Hypothalamus (tissue), 51 donors: ENCODE data around the gene PCGF1.

Source experiments
- DNase-seq, 51 donors: peaks; one replicate each; lab custom pipeline; 2025; lab: John Stamatoyannopoulos, UW

Gene PCGF1

DNA sequence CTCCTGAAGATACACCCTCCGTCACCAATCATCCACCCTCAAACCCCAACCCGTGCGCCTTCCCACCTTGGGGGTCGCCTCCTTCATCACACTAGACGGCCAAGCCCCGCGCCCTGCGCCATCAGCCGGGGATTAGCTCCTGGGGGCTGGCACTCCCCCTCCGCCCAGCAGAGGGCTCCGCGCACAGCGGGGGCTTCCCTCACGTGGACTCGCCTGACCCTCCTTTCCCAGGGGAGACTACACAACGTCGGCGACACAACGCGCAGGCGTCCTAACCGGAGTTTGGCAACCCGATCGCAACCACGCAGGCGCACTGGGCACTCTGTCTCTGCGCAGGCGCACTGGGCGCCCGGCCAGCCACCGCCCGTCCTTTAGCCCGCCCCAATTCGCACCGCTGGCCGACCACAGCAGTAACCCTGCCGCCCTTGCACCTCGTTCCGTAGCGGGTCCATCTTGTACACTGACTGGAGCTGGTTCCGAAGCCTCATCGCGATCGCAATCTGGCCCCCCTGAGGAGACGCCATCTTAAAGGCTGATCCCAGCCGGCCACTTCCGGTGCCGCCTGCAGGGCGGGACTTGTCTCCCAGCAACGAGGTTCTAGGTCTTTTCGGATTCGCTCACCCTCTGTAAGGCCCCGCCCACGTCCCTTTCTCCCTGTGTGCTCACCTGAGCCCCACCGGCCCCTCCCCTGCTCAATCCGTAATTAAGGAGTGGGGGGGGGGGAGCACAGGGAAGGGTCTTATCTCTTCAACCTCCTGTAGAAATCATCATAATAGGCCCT is at the start of gene PCGF1:
TSS of gene PCGF1 (minus strand) at position 551 of the 781 bp plus-strand sequence. CDS start at position 524, 27 bp downstream.
- DNase-seq, result peak; percentile 77 to 100 (median 95)

GRCh38 chr2:74556831-74557370 is 49.4 kb upstream of the PCGF1 start:
- no peak for DNase-seq

DNA sequence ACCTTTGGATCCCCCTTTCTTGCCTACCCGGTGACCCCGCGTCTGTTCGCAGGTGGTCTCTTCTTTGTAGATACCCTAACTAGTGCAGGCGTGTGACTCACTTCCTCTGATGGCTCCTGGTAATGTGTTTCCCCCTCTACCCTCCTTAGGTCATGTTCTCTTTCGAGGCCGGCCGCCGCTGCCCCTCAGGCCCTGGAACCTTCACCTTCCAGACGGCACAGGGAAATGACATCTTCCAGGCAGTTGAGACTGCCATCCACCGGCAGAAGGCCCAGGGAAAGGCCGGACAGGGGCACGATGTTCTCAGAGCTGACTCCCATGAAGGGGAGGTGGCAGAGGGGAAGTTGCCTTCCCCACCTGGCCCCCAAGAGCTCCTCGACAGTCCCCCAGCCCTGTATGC is 48.7 kb upstream of the PCGF1 start:
- no peak for DNase-seq

GRCh38 chr2:74555610-74556103 is 48.2 kb upstream of the PCGF1 start:
- DNase-seq, result peak in 3 of 51 donors; percentile 11 to 20 (median 16)

DNA sequence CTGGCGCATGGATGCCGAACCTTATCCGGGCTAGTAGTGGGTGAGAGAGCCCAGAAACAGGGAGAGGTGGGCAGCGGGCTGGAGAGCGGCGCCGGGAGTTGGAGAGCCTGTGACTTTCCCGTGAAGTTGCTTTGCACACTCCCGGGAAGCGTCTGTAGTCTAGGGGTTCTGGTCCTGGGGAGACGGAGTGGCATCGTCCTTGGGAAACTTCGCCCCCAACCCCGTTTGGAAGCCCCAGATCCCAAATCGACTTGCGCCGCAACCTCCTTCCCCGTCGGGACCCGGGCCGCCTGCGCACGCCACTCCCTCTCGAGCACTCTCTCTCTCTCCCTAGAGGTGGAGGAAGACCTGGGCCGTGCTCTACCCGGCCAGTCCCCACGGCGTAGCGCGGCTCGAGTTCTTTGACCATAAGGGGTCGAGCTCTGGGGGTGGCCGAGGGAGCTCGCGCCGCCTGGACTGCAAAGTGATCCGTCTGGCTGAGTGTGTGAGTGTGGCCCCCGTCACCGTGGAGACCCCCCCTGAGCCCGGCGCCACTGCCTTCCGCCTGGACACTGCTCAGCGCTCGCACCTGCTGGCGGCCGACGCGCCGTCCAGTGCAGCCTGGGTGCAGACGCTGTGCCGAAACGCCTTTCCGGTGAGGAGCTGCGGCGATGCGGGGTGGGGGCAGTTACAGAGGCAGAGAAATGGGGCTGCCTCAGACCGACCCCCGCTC is 47.5 kb upstream of the PCGF1 start:
- peak in 2 of 51 donors; percentile 26 to 47 for DNase-seq

GRCh38 chr2:74553892-74554819 is 46.7 kb upstream of the PCGF1 start, which contains the start of the genes DOK1 and LOXL3:
Gene DOK1 (plus strand): TSS chr2:74554720. CDS start chr2:74554755, 35 bp downstream.
Gene LOXL3 (minus strand): TSS chr2:74553942. CDS start chr2:74552634, 1,308 bp downstream.
- peak in 47 of 51 donors; percentile 10 to 81 (median 65) for DNase-seq

GRCh38 chr2:74552914-74553811 is 45.7 kb upstream of the PCGF1 start:
- DNase-seq, result peak in 15 of 51 donors; percentile 12 to 55 (median 30)

GRCh38 chr2:74551942-74552913 is 44.7 kb upstream of the PCGF1 start:
- no peak for DNase-seq

DNA sequence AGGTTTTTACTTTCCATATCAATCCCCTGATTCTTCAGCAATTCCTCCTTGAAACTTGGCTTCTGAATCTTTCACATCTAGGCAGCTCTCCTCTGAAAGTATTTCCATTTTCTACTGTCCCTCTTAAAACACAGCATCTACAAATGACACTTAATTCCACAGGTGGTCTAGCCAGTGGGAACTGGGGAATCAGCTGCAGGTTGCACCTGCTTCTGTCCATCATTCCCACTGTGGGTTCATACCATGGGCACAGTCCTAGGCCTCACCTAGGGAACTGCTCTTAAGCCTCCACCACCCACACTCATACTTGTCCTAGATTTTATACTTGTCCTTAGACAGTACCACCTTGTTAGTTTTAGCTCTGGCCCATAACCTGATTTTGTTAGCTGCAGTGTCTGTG is 44.0 kb upstream of the PCGF1 start:
- DNase-seq, result no peak

- DNase-seq, result no peak
These were observed 42.7 kb upstream of the PCGF1 start for GRCh38 chr2:74550231-74550630.

- DNase-seq, result peak in 13 of 51 donors; percentile 5 to 36 (median 22)
These were observed 41.7 kb upstream of the PCGF1 start for GRCh38 chr2:74548900-74549826.

DNA sequence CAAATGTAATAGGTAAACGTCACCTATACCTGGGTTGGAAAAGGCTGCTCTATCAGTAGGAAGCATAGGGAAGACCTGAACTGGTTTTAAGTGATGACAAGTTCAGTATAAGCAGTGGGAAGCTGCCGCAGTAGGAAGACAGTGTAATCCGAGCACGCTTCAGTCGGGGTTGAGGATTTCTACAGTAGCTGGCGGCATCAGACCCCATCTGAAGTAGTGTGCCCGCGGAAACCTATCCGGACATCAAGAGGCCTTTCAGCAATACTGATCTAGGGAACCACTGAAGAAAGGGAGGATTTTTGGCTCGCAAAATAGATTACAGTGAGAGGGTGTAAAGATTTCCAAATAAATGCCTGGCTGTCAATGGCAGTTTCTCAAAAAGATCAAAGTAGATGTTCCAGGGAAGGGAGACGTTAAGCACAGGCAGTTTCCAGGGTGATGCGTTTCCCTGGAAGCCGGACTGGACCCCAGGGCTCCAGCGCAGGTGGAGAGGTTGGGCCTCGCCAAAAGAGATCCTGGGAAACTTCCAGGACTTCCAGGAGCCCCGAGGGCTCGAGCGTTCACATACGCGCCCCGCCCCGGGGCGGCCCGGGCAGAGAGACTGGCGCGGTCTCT is 40.9 kb upstream of the PCGF1 start:
- DNase-seq, result no peak

- DNase-seq, result no peak
These were observed 38.5 kb upstream of the PCGF1 start for GRCh38 chr2:74546004-74546403.

- DNase-seq, result no peak
These were observed 37.1 kb upstream of the PCGF1 start for GRCh38 chr2:74544634-74545033.

DNA sequence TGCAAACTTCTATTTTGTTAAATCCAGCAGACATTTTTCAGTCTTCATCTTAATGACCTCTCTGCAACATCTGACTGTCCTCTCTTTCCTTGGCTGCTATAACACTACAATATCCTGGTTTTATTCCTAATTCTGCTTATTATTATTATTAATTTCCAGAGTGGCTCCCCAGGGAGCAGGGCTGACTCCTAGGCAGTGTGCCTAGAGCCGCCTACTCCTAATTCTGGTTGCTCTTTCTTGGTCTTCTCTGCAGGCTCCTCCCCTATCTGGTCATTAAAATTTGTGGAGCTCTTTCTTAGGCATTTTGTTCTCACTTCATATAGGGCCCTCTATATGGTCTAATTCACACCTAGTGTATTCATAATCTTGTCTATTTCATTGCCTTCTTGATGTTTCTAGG is 35.5 kb upstream of the PCGF1 start:
- DNase-seq, result no peak

- no peak for DNase-seq
These were observed 32.8 kb upstream of the PCGF1 start for GRCh38 chr2:74540291-74540690.
